A172 (cell line): ENCODE measurements around the gene STXBP3. TPM values are rescaled to one million over a fixed set of nuclear protein-coding genes. Genes with fewer than 3 reads are reported as not detected.
A peak's percentile ranks its signal among the peaks of the same experiment; 100 is the strongest.

Experiments
- DNase-seq: peaks from one replicate; pipeline ENCODE4 v3.0.0-alpha.2; 2015; ENCODE audit warnings: low spot score
- total RNA-seq: library from RNA; depleted of rRNA; stranded (reverse); fragments of >200 nt; shearing (Covaris generic); gene quantifications from 2 replicates; pipeline ENCODE4 v1.2.3, GENCODE V29; 2014

The STXBP3 gene
- total RNA-seq, 1 experiment from 2014 or later, result 63.2 TPM

DNA sequence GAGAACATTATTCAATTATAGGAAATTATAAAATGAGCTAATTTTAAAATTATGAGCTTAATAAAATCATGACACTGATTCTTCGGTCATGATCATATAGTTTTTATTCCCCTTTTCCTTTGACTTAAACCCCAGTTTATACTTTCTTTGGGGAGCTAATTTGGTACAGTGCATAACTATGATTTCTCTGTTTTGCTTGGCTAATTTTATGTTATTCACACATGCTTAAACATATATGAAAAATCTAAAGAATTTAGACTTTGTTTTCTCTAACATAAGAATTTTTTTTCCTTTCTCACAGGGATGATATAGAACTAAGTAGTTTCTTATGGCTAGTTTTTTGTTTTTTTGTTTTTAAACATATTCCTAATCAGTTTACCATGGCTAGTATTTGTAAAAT lies 52.5 kb downstream of the STXBP3 start:
- DNase-seq, result no peak

DNA sequence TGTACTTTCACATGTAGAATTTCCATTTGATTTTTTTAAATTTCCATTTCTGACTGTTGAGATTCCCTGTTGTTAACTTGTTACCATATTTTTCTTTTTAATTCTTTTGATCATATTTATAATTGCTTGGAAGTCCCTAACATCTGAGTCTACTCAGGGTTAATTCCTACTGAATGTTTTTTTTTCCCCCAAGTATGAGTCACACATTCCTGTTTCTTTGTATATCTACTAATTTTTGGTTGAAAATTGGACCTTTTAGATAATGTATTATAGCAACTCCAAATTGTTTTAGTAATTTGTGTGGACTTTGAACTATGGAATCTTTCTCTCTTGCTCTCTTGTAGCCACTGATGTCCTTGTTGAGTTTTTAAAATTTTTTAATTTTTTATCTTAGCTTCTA lies 54.6 kb downstream of the STXBP3 start:
- no peak for DNase-seq

DNA sequence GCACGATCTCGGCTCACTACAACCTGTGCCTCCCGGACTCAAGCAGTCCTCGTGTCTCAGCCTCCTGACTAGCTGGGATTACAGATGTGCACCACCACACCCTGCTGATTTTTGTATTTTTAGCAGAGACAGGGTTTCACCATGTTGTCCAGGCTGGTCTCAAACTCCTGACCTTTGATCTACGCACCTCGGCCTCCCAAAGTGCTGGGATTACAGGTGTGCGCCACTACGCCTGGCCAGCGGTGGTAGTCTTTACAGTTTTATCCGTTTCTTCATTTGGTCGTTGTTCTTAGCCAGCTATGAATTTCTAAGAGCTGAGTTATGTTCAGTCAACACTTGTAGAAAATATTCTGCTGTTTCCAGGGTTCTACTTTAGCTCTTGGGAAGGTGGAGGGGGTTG lies 57.1 kb downstream of the STXBP3 start:
- no peak for DNase-seq

DNA sequence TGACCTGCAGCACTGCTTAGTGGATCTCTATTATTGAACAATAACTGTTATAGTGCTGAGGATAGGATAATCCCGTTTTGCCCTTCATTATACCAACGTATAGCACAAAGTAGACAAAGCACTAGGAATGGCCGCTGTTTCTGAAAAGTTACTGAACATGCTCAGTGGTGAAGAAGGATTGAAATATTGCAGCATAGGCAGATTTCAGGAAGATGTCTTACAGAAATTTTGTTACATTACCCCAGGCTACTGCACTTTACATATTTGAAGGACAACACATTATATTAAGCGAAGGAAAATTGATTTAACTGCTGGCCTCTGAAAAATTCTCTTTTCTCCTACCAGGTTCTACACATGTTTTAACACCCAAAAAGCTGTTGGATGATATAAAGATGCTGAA lies 62.0 kb downstream of the STXBP3 start:
- no peak for DNase-seq

DNA sequence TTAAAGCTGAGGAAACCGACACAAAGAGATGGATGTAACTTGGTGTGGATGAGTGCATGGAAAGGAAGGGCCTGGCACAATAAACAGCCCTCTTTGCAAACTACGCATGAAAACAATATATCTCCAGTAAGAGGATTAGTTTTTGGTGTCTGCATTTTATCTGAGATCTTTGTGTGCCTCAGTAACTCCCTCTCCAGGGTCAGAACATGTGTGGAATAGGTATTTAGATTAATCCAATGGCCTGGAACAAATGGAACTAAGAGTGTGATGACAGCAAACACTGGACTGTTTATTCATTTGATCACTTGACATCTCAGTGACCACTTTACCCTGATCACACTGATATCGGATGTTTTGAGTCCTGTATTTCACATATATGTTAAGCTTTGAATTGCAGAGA lies 65.1 kb downstream of the STXBP3 start:
- no peak for DNase-seq

DNA sequence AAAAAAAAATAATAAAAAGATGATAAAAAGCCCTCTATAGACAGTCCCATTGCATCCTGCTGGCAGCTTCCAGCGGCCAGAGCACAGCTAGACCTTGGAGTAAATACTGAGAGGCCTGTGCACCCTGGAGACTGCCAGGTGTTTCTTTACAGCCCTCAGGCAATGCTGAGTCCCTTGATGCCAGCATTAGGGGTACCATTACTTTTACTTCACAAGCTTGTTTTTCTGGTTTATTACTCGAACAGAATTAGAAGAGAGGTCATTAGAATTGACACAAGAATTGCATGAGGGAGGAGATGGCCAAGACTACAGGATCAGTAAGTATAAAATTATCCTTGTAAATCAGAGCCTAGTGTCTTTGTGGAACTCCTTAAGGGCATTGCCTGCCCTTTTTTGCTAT lies 66.9 kb downstream of the STXBP3 start:
- no peak for DNase-seq

DNA sequence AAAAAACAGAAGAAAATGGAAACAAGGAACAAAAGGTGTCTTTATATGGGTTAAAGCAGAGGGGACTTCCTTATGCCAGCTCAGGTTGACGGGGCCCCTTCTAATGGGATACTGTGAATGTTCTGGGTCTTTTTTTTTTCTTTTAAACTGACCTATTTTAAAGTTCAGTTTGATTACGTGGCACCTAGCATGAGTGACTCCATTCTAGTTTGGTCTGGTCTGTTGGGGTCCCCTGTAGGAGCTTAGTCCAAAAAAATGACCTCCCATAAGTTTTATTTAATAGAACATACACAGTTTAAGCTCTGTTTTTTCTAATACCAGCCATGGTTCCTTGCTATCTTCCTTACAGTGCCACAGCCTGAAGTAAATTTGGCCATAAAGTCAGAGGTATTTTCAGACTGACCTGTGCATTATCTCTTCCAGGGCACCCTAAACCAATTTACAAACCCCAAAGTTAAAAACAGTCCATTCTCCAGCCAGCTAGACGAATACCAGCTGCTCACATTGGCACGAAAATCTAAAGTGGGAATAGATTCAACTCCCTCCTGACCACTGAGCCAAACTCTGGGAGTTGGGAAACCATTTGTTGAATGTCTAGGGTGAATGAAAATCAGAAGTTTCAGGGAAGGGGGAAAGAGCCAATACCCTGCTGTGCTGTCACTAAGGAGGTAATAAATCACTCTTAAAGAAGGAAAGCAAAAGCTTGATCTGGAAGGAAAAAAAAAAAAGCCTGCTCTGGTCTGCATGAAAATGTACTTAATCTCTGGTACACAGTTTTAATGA lies 68.1 kb downstream of the STXBP3 start:
- DNase-seq, result no peak

DNA sequence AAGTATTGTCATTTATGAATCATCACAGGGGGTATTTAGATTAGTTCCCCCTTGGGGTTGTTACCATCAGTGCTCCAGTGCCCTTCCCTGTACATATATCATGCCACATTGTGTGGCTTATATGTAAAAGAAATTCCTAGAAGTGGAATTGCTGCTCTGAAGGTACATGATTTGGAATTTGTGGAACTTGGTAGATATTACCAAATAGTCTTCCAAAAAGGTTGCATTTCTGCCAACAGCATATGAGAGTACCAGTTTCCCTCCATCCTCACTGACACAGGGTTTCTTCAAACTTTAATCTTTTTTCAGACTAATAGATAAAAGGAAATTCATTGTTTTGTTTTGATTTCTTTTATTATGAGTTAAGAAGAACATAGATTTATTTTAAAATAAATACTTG lies 69.1 kb downstream of the STXBP3 start:
- no peak for DNase-seq

DNA sequence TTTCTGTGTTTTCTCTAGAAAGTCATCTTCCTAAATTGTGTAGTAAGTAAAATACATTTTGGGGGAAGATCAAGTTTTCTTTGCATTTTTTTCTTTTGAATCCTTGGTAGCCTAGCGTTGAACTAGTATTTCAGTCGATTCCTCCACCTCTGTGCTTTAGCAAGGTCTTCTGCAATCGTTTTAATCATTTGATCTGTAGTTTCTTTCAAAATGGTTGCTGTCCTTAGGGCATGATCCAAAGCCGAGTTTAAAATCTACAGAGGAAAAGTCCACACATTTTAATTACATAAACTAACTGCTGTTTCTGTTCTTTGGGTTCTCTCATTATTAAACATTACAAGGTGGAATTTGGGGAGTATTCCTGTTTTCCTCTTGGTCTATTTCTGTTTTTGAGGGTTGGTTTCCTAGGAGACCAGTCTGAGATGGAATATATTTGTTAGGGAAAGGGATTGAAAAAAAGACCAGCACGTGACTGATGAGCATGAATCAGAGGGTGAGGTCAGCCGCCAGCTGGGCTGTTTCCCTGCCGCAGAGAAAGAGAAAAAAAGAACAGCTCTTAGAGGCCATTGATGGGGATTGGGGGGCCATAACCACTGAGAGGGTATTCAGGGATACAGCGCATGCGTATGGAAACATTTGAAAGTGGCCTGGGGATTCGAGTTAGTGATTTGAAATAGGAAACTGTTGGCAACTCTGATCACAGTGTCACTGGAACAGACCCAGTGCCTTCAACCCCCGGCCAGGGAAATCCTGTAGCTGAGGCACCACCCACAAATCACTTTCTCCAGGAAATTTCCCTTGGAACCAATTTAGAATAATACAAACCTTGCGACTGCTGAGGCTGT lies 69.8 kb downstream of the STXBP3 start:
- peak; percentile 84 for DNase-seq

DNA sequence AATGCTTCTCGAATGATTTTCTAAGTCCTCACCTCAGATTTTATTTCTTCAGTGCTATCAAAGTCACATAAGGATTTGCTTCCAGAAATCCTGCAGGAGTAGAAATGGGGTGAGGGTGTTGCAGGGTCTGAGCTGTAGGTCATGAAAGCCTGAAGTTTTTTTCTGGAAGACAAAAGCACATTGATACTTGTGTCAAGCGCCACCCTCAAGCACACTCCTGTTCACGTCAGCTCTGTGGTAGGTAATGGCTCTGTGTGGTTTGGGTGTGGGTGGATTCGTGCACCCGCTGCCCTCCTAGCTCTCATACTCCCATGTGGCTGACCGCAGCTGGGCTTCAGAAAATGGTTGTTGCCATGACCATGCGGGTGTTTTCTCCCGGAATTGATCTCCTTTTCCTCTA lies 70.5 kb downstream of the STXBP3 start:
- DNase-seq, result peak; percentile 79

DNA sequence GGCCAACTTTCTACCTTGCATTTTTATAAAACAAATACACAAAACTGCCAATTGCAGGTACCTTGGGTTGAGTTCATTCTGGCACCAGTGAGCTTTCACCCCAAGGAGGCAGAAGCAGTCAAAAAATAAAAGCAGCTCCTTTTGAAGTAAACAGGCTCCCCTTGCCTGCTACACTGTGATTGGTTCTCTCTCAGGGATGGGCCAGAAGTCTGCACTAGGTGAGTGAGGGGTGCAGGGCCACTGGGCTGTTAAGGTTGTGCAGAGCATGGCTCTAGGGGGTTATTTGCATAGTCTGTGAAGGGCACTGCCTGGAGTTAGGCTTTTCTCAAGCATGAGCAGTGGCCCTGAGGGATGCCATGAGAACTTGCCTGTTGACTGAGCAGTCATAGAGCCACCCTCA lies 71.3 kb downstream of the STXBP3 start:
- DNase-seq, result no peak

DNA sequence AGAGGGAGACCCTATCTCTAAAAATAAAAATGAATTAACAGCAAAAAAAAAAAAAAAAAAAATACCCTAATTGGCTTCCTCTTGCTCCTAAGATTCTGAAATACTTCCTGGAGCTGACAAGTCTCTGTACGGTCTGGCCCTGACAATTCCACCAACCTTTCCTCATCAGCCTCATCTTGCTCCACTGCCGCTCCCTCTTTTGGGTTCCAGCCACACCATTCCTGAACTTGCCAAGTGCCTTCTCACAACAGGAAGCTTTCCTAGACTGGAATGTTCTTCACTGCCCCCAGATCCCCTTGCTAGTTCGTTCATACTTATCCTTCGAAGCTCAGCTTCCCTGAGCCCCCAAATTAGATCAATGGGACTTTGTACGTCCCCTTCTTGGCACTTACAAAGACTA lies 73.4 kb downstream of the STXBP3 start:
- no peak for DNase-seq

DNA sequence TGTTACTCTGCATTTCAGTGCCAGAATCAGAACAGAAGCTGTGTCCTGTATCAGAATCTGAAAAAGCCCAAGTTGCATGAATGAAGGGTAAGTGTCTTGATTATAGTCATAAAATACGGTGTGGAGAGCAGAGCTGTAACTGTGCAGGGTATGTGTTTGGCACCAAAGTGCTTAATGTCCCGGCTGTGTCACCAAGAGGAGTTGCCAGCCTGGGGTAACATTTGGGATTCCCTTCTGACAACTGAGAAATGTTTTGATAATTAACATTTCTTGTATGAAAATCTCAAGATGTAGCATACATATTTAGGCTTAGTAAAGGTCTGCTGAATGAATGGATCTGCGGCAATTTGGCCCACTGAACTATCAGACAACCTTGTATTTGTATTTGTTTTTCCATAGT lies 77.2 kb downstream of the STXBP3 start:
- DNase-seq, result no peak

DNA sequence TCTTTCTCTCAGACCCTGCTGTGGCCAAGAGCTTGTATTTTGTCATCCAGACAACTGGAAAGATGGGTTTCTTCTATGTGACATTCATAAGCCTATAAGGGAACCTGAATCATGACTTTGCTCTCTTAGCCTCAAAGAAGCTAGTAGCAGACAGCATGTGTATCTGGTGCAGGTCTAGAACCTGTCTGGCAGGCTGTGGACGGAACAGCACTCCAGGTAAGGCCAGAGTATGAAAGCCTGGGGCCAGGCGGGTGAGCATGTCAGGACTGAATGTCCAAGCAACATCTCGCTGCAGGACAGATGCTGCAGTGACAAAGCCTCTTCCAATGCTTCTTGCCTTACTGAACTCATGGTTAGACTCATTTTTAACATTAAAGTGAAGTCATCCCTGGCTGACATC lies 77.6 kb downstream of the STXBP3 start:
- DNase-seq, result no peak

DNA sequence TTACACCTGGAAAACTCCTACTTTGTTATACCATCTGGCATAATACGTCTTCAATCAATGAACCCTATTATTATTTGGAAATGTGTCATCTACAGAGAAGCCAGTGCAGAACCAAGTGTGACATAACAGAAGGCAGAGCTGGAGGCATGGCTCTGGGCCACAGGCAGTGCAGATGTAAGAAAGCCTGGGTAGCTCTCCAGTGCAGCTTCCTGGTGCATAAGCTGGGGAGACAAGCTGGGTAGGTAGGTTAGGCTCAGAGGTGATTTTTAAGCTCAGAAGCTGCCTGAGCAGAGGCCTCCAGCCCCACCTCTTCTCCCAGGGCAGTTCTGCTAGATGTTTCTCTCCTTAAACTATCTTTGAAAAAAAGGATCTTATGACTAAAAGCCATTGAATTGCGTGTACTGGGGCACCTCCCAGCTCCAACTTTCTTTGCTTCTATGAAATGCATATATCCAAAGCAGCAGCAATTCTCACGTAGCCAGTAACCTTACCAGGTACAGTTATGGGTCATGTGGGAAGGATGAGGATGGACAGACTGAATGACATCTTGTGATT lies 79.7 kb downstream of the STXBP3 start:
- no peak for DNase-seq

DNA sequence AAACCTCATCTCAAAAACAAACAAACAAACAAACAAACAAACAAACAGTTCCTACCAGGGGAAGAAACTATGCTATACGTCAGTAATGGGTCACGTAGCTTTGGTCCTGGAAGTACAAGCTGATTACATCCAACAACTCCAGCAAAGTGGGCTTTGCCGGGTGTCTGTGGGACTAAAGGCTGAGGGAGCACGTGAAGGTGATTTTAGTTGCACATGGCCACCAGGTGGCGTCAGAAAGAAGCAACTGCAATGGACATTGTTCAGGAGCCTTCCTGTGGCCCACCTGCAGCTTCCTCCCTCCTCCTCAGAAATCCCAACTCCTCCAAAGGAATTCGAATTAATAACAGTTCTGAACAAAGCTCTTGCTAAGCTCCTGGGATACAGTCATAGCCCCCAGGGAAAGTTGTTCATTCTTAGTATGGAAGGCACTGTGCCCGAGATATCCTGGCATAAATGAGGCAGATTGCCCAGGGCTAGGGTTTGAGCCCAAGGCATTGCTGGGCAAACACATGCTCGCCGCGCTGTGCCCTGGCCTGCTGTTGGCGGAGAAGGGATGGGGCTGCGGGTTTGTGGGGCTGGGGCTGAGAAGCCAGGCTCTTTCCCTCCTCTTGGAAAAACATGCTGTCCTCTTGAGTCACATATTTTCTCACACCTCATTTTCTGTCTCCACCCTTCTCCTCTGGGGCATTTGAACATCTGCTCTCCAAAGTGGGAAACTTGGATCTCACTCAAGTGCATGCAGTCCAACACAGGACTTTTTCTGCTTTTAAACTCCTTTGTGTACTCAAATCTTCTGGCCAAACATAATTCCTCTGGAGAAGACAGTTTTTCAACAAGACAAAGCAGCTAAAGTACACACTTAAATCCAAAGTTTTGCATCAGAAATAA lies 81.8 kb downstream of the STXBP3 start:
- peak; percentile 84 for DNase-seq

DNA sequence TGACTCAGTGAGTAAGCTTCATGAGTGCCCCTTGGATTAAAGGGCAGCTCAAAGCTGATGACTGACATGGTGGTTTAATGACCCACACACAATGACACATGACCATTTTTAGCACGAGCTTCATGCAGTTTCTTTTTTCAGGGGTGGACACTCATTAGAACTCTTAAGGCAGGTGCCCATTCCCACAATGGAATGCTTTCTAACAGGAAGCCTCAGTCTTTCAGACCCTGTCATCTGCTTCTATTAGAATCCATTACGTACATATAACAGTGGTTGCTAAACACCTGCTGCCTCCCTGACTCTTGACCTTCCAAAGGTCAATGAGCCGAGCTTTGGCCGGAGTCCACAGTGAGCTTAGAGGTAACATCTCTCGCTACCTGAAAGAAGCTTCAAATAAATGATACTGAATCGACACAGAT lies 83.0 kb downstream of the STXBP3 start:
- DNase-seq, result peak; percentile 66

DNA sequence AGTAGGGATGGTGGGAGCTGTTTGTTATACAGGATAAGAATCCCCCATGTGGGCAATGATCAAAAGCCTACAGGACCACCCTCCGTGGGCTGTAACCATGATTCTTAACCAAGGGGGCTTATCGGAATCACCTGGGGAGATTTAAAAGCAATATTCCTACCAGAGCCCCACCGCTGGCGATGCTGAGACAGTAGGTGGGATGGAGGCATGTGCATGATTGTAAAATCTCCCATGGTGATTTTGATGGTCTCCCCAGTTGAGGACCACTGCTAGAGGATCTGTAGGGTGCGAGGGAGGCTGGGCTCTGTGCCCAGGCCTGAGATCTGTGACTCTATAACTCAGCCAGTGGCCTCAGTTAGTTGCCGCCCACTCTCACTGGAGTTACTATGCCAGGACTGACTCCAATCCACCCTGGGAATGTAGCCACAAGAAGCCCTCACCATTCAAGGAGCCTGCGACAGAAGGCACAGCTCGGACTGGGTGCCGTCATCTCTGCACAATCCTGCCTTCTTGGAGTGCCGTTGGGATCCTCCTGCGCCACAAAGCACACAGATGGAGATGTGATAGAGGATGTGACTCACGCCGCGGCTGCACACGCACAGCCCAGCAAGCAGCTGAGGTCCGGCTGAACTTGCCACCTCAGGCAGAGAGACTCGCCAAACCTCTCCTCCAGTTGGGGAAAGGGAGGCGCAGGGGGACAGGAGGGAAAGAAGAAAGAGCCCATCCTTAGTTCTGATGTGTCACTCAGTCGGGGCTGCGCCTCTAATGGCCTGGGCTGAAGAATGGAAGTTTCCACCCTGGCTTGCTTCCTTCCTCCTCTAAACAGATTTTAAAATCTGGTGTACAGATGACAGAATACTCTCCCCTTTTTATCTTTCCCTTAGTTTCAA lies 83.9 kb downstream of the STXBP3 start:
- DNase-seq, result peak; percentile 92

DNA sequence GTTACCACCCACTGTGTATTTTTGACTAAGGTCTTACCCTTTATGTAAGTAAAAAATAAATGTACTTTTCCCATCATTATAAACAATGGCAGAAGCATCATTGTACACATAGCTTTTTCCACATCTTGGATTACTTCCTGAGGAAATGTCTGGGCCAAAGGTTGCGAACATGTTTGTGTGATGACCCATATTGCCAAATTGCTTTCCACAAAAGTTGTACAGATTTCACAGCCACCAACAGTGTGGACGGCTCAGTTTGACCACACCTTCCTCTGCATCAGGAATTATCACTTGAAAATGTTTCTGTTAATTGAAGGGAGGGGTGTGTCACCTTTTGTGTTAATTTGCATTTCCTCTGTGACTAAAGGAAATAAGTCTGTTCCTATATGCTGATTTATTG lies 84.8 kb downstream of the STXBP3 start:
- peak; percentile 56 for DNase-seq

DNA sequence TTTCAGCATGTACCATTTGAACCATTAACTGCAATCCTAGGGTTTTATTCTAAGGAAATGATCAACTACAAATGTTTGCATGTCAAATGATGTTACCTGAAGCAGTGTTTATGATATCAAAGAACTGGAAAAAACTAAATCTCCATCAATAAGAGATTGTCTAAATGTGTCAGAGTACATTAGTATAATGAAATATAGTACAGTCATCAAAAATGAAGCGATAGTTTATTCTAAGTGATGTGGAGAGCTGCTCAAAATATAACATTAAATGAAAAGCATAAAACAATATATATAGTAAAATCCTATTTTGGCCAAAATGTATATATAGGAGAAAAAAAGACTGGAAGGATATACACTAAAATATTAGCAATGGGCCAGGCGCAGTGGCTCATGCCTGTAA lies 86.5 kb downstream of the STXBP3 start:
- DNase-seq, result no peak

DNA sequence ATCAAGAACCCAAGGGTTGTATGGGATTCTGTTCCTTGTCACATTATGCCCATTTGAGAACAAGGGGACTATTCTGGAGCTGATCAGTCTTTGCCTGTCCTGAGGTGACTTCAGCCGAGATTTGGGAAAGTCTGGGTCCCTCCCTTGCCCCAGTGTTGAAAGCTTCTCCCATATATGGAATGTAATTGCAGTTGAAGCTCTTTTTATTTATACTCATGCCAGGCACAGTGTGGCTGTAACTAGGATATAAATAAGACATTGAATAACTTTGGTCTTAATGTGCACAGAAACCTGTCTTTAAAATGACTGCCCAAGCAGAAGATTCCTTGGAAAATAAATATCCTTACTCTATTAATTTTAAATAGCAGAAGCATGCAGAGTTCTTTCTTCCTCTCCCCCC lies 95.2 kb downstream of the STXBP3 start:
- no peak for DNase-seq
